Measurements from ENCODE around the gene RHEX. TPM values are rescaled to one million over a fixed set of nuclear protein-coding genes. Genes with fewer than 3 reads are reported as not detected.

The RHEX gene
- total and polyA plus RNA-seq, 2 of the 13 experiments (the other 11 are each of a cell fraction or from before 2014, with no cell fraction given) = 1.4 to 2.7 TPM

- no peaks in the 10 kb centered on the region for H3K36me3 ChIP-seq (replicated peaks in 1 of 2; ENCODE audit: control insufficient read depth in 1 of 2, insufficient read depth in 2 of 2, low read length in 2 of 2)
- H3K4me3 ChIP-seq (replicated peaks in 1 of 3; ENCODE audit: insufficient read depth in 1 of 3, low read depth in 2 of 3, low read length in 3 of 3) = peak overlapping the region; percentile 38 to 54 (median 45); a peak in 5 of 6 replicates
- H3K4me2 ChIP-seq (ENCODE audit: low read depth, low read length) = peak overlapping the region; percentile 70
- WGBS (ENCODE audit: low lambda C conversion rate) = 5% methylated on average over 5 of the region's 5 CpGs
- intact Hi-C loops (cut with micrococcal nuclease; ENCODE audit: unreplicated experiment) = no loop called here
- H3K9me3 ChIP-seq (ENCODE audit: low read length) = no peaks in the 10 kb centered on the region
- no peak for TF ChIP-seq THYN1 (CRISPR knock-in tag; IDR thresholded peaks at IDR 0.05; ENCODE audit: borderline replicate concordance, low read depth)
- TF ChIP-seq ZFAT (CRISPR knock-in tag; conservative IDR thresholded peaks at IDR 0.05) = no peak
- no peak for TF ChIP-seq NONO (IDR thresholded peaks at IDR 0.05)
- no peak for TF ChIP-seq NONO (CRISPR knock-in tag; conservative IDR thresholded peaks at IDR 0.05)
- no peak for TF ChIP-seq ZNF879 (CRISPR knock-in tag; IDR thresholded peaks at IDR 0.05)
- TF ChIP-seq ZBTB8A (CRISPR knock-in tag; IDR thresholded peaks at IDR 0.05; ENCODE audit: borderline replicate concordance, low read depth) = no peak
- no peak for TF ChIP-seq NBN (conservative IDR thresholded peaks at IDR 0.05)
- no peak for TF ChIP-seq ZSCAN22 (CRISPR knock-in tag; IDR thresholded peaks at IDR 0.05)
- TF ChIP-seq KDM6A (CRISPR knock-in tag; IDR thresholded peaks at IDR 0.05; ENCODE audit: low read depth) = no peak
- no peak for TF ChIP-seq ZNF883 (CRISPR knock-in tag; IDR thresholded peaks at IDR 0.05; ENCODE audit: not compliant biosample characterization)
- no peak for TF ChIP-seq ZSCAN29 (CRISPR knock-in tag; conservative IDR thresholded peaks at IDR 0.05)
- no peak for TF ChIP-seq ZNF644 (CRISPR knock-in tag; IDR thresholded peaks at IDR 0.05; ENCODE audit: low read depth)
- no peak for TF ChIP-seq PRPF4 (IDR thresholded peaks at IDR 0.05; ENCODE audit: low read depth, low read length, poor library complexity, severe bottlenecking)
- TF ChIP-seq RCOR2 (CRISPR knock-in tag; IDR thresholded peaks at IDR 0.05) = no peak
- TF ChIP-seq THAP11 (CRISPR knock-in tag; IDR thresholded peaks at IDR 0.05) = no peak
- no peak for TF ChIP-seq ZNF652 (CRISPR knock-in tag; IDR thresholded peaks at IDR 0.05; ENCODE audit: borderline replicate concordance, low read depth)
- TF ChIP-seq NFIB (CRISPR knock-in tag; IDR thresholded peaks at IDR 0.05; ENCODE audit: borderline replicate concordance) = no peak
- TF ChIP-seq RARA (CRISPR knock-in tag; IDR thresholded peaks at IDR 0.05) = no peak
- no peak for TF ChIP-seq ZNF800 (CRISPR knock-in tag; IDR thresholded peaks at IDR 0.05)
- H3K27me3 ChIP-seq (ENCODE audit: control insufficient read depth in 1 of 2, insufficient read depth in 2 of 2, low read length in 2 of 2) = peaks cover 0 to 27% of the 10 kb centered on the region in 2 experiments; a peak in 3 of 5 replicates
- POLR2A ChIA-PET = no interaction called here
- peaks cover 19% of the 10 kb centered on the region for H3K4me1 ChIP-seq (ENCODE audit: insufficient read depth, low read length)
- H3K27ac ChIP-seq (ENCODE audit: extremely low read length, insufficient read depth, low read length) = no peak overlapping the region
- no peak for FAIRE-seq
- in situ Hi-C loops (cut with HindIII; ENCODE audit: extremely low pct_ligation_motif_present, low pct_unique_long_range_greater_than_20kb) = no loop called here
- H4K20me1 ChIP-seq (ENCODE audit: insufficient read depth, low read length) = no peaks in the 10 kb centered on the region
- no peaks in the 10 kb centered on the region for H3K79me2 ChIP-seq (ENCODE audit: insufficient read depth, low read length)
- H2AFZ ChIP-seq (ENCODE audit: low read length) = peak overlapping the region; percentile 97
- H3K9ac ChIP-seq (ENCODE audit: insufficient read depth, low read depth, low read length) = 0 out of 2 replicates have a peak overlapping the region, but pooled peaks have one; percentile 2
- CTCF ChIA-PET (ENCODE audit: low intra/inter-chr PET ratio, low total read pairs) = interaction anchor here (1.2 kb wide), 1 partner anchor 72 kb away, joined by 3 read pairs; no protein-coding TSS in a partner anchor
- no TSS peak for BruUV-seq (replicated peaks)
- DNase-seq (ENCODE audit: low spot score) = no peak
- peak; percentile 54 for ATAC-seq
These were observed 17.9 kb upstream of the RHEX start for GRCh38 chr1:206035027-206035426.

All from HepG2 (cell line).